TTC549 (cell line): ENCODE results near the gene SOCS3.
"Not testable (repeated sequence)": the region's sequence is repeated elsewhere in the genome, so short reads cannot be mapped to it uniquely, and the experiment has no call there.

Source experiments
- FAIRE-seq: peaks from 2 replicates; lab custom pipeline; 2012; peaks lifted over from hg19 to GRCh38; lab: Jason Lieb, UNC

SOCS3 gene

DNA sequence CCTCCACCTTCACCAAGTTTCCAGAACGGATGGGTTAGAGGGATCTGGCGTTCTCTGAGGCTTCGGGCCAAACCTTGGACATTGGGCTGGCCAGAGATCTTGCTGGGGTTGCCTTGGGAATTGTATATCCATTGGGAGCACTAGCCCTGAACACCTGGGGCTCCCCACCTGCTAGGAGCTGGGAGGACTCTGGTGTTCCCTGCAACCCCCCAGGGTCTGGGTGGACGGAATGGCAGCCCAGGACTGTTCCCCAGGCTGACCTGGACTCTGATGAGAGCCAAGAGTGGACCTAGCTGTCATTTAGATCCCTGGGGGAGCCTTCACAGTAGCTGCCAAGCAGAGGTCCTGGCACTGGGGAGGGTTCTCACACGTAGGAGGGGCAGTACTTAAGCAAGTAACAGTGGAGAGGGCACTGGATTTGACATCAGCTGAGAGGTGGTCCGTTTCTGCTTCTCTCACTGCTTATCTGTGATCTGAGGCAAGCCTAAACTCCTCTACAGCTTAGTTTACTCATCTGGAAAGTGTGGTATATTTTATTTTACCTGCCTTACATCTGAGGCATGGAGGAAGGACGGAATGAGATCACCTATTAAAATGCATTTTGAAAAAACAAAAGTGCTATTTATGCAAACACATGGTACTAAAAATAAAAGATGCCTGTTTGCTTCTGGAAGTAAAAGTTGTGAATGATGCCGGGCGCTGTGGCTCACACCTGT lies 11.7 kb downstream of the SOCS3 start:
- FAIRE-seq = no peak

DNA sequence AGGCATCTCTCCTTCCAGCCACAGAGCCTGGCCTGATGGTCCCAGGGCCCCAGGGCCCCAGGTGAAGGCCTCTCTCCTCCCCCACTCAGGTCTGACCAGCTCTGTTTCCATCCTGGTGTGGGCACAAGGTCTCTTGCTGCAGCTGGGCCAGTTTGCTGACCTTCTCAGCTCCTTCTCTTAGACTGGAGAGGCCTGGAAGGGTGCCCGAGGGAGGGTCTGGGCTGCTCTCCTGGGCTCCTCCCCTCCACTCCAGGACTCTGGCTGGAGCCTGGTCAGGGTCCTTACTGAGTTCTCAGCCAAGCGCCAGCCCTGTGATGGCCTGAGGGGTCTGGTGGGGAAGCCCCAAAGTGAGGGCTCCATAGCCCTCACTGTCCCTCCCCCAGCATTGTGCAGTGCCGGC lies 12.4 kb downstream of the SOCS3 start:
- FAIRE-seq = no peak

DNA sequence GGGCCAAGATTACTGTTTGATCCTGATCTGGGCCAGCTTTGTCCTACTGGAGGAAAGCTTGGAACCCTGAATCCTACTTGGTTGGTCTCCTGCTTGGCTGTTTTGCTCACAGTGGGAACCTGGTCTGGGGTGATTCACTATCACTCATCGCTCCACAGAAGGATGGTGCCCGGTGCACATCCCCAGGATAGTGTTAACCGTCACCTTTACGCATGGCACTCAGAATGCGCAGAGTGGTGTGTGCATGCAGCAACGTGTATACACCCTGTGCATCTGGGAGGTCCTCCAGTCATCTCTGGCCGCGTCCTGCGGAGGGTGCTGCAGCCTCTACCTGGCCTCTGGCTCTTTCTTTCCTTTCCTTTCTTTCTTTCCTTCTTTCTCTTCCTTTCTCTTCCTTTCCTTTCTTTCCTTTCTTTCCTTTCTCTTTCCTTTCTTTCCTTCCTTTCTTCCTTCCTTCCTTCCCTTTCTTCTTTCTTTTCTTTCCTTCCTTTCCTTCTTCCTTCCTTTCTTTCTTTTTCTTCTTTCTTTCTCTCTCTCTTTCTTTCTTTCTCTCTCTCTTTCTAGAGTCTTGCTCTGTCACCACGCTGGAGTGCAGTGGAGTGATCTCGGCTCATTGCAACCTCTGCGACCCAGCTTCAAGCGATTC lies 13.1 kb downstream of the SOCS3 start:
- FAIRE-seq = no peak

DNA sequence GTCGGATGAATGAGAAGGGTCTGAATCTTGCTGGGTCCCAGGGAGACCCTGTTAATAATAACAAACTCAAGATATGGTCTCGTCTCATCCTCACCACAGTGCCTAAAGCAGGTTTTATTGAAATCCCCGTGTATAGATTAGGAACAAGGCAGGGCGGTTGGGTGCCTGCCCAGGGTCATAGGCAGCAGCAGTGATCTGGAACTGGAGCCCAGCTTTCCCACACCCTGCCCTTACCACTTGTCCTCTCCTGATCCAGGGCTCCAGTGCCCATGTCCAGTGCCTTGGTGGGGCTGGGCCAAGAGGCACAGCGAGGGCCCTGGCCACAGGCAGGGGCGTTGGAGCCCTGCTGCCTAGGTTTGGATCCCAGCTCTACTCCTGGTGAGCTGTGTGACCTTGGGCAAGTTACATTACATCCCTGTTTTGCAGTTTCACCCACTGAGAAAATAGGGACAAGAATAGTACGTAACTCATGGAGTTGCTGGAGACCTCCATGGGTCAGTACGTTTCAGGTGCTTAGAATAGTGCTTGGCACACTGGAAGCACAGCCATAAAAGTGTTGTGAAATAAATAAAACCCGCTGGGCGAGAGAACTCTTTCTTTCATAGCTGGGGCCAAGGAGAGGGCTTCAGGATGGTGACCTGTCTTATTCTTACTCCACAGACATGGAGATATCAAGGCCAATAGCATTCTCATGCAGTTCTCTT lies 13.9 kb downstream of the SOCS3 start:
- no peak for FAIRE-seq

DNA sequence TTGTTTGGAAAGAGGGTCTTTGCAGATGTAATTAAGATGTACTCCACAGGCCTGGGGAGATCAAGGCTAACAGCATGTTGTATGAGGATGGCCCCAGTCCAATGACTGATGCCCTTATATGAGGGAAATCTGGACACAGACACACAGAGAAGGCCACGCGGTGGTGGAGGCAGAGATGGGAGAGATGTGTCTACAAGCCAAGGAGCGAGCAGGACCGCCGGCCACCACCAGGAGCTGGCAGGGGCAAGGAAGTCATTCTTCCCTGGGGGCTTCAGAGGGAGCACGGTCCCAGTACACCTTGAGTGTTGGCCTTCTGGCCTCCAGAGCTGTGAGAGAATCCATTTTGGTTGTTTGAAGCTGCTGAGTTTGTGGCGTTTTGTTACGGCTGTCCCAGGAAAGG lies 14.7 kb downstream of the SOCS3 start:
- no peak for FAIRE-seq

DNA sequence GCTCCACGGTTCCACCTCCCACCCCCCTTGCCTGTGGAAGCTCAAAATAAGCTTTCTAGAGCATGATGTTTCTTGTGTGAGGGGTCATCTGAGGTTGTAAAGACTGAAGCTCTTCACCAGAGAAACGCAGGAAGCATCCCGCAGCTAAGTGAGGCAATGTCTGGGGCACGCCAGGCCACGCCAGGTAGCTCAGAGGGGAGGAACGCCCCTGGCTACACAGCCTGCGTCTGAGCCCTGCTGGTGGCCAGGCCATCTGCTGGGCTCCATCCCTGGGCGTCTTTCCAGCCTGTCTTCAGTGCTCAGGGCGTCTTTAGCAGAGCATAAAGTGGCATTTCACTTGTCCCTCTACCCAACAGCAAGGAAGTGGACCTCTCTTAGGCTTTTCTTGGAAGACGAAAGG lies 15.2 kb downstream of the SOCS3 start:
- FAIRE-seq = no peak

DNA sequence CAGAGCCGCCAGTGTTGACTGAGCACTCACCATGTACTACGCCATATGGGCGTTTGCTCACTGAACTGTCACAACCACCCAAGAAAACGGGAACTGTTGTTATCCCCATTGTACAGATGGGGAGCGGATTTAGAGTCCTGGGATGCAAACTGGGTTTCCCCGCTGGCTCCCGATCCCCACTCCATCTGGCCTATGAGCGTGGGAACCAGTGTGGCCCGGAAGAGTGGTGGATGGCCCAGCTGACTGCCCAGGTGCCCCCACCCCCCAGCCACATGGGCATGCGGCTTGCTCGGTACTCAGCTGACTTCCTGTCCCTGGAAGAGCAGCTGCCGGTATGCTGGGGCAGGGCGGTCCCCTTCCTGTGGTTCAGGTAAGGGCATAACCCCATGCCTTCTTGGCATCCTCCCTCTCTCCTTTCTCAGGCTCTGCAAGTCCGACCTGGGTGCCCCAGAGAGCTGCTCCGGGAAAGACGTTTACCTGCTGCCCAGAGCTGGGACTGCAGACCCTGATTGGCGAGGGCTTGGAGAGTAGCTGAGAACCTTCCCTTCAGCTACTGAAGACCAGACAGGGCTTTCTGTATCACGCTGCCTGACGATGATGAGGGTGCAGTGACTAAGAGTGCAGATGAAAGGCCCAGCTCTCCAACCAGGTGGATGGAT lies 16.2 kb downstream of the SOCS3 start:
- FAIRE-seq = no peak

DNA sequence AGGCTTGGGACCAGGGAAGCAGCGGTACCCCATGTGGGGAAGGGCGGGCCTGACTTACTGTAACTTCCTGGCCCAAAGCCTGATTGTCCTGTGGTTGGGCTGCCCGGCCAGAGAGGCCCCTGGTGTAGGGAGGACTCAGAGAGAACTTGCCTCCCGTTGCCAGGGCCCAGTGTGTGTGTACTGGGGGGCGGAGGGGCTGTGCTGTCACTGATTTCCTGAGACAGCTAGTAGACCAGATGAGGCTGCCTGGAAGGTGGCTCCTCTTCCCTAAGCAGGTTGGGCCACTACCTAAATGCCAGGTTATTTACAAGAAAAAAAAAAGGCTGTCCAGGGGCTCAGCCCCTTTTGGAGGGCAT lies 16.7 kb downstream of the SOCS3 start:
- FAIRE-seq = no peak

DNA sequence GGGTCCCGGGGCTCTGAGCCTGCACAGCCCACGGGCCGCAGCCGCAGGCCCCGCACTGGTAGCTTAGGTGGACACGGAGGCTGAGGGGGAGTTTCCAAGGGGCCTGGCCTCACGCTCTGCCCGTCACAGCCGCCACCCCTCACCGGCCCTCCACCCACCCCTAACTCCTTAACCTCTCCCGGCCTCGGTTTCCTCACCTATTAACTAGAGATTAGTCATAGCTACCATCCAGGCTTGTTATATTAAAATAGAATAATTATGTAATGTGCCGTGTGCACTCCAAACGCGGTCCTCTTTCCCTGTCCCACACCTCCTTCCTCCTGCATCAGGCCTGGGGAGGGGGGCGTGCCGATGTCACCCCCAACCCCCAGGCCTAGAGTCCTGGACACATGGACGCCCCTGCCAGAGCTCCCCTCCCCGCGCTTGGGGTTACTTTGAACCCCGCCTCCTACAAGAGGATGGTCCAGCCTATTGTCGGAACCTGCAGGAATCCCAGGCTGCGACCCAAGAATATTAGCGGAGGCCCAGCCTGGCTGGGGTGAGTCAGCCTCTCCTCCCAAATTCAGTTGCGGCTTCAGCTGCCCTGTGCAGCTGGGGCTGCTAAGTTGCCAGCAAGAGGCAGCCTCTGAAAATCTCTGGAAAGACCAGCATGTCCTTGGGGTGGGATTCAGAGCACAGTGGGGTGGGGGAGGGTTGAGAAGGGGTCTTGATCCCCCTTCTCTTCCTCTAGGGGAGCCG lies 17.3 kb downstream of the SOCS3 start:
- FAIRE-seq = no peak

DNA sequence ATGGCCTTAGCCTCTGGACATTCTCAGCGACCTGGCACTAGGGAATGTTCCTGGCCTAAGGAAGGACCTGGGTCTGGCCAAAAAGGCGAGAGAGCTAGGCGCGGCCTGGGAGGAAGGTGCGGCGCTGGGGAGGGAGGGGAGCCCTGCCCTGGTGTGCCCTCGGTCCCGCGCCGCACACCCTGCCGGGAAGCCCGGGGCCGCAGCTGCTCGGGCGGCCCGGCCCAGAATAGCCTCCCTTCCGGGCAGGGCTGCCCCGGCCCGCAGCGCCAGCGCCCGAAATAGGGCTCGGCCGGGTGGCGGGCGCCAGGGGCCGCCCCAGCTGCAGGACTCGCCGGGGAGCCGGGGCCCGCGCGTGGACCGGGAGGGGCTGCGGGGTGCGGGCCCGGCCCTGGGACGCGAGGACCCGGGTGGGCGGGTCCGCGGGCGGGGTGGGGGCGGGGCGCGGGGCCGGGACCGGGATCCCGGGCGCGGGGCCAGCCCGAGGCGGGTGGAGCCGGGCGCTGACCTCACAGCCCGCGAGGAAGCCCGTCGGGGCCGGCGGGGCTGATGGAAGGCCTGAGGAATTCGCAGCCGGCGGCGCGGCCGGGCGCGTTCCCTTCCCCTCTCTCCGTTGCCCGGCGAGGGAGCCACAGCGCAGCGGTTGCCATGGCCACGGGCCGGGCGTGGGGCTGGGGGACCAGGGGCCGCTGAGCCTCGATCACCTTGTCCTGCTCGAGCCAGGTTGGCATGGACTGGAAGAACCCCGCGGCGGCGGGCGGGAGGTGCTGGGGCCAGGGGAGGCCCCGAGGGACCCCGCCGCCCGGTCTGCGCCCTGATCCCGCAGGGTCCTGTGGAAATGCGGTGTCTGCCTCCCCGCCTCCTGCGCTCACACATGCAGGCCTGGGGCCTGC lies 18.1 kb downstream of the SOCS3 start:
- no peak for FAIRE-seq

DNA sequence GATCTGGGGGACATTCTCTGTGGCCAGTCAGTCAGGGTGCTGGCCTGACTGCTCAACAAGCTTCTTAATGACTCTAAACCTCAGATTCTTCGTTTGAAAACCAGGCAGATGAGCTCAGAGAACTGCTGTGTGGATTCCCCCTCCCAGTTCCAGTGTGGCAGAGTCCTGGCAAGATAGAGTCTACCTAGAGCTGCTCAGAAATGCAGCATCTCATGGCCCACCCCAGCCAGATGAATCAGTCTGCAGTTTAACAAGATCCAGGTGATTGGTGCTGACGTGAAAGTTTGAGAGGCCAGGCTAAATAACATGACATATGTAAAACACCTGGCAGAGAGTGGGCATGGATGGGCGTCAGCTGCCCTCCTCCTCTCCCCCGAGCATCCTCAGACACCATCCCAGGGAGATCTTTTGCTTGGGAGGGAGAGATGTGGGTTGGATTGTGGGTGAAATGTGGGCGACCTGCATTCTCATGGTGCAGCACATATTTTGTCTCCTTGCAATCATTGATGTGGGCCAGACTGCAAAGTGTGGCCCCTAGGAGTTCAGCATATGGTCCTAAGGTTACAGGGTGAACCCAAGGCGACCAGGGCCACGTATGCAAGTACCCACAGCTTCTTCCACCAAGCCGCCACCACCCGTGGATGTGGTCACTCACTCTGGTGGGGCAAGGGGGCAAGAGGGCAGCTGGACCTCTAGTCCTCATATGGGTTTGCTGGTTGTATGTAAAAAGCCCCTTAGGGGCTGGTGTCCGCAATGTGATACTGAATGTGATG lies 19.5 kb downstream of the SOCS3 start:
- FAIRE-seq = no peak

DNA sequence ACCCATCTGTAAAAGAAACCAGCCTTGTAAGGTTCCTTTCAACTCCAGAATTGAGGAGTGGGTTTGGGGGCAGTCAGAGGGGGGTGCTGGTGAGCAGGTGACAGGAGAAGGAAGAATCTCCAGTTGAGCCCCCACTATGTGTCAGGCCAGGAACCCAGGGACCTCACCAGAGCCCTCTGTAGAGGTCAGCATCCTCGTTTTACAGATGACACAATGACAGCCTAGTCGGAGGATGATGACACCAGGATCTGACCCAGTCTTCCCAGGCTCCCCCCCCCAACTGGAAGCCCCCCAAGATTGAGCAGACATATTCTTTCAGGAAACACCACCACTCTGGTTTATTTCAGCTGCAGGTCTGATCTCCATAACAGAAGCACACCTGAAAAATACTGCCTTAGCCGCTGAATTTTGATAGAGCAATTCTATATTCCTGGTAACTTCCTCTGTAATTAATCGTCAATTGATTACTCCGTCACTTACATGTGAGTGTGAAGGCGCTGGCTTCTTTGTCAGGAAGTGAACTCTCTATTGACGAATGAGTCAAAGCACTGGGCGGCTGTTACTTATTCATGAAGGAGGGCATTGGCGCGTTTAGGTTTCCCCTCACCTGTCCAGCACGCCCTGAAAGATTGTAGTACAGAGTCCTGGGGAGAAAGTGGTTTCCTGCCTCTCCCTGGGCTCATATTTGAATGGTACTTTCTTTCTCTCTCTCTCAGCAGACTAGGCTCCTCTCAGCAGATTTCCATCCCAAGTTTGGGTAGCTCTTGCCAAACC lies 21.2 kb downstream of the SOCS3 start:
- FAIRE-seq = no peak

DNA sequence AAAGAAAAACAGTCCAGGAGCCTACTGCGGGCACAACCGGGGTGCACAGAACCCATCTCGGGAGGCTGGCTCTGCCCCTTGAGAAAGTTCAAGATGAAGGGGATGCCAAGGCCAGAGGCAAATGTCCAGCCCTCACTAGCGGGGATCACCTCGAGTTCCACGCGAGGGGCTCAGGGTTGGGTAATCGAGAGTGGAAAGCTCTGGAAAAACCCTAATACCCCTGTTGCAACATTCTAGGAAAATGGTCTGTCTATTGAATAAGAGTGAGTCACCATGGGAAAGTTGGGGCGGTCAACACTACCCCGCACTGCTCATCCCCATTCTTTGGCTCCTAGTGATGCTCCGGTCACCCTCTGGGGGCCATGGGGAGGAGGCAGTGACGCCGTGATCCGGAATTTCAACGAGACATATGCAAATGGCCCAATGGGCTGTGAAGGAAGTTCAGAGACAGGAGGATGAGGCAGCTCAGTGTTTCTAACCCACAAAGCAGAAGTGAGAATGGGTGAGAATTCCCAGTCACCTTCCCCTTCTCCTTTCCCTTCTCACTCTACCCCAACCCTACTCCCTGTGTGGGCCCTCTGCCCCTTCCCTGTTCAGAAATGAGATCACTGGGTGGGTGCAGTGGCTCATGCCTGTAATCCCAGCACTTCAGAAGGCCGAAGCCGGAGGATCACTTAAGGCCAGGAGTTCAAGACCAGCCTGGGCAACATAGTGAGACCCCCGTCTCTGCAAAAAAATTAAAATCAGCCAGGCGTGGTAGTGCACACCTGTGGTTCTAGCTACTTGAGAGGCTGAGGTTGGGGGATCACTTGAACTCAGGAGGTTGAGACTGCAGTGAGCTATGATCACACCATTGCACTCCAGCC lies 22.4 kb downstream of the SOCS3 start:
- FAIRE-seq = no peak

DNA sequence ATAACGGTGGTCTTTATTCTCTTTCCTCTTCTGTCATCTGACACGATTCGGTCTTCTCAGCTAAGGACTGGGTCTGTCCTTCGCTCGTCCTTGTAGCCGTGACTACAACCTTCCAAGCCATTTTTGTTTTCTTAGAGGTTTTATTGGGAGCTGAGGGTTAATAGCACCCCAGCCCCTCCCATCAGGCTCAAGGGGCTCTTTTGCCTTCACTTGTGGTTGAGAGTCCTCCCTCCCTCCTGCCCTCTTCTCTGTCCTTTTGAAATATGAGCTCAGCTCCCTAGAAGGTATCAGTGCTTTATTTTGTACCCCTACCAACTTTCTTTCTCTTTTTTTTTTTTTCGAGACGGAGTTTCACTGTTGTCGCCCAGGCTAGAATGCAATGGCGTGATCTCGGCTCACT lies 24.7 kb downstream of the SOCS3 start:
- FAIRE-seq = no peak

DNA sequence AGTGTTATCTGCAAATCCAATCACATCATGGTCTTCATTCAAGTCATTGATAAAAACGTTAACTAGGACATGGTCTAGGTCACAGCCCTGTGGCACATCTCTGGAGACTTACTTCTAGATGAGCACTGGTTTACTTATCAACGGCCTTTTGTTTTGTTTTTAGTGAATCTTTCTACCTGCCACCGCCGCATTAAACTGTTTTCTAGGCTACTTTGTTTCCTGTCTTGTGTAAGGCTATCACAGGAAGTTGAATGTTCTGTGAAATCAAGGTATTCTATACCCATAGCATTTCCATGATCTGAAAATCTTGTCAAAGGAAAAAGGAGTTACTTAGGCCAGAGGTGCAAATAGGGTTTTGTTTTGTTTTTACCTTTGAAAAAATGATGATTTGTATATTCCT lies 26.9 kb downstream of the SOCS3 start:
- no peak for FAIRE-seq

DNA sequence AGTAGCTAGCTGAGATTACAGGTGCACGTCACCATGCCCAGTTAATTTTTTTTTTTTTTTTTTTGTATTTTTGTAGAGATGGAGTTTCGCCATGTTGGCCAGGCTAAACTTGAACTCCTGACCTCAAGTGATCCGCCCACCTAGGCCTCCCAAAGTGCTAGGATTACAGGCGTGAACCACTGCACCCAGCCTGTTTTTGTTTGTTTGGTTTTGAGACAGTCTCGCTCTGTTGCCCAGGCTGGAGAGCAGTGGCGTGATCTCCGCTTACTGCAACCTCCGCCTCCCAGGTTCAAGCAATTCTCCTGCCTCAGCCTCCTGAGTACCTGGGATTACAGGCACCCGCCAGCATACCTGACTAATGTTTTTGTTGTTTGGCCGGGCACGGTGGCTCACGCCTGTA lies 28.5 kb downstream of the SOCS3 start:
- FAIRE-seq = not testable (repeated sequence)

DNA sequence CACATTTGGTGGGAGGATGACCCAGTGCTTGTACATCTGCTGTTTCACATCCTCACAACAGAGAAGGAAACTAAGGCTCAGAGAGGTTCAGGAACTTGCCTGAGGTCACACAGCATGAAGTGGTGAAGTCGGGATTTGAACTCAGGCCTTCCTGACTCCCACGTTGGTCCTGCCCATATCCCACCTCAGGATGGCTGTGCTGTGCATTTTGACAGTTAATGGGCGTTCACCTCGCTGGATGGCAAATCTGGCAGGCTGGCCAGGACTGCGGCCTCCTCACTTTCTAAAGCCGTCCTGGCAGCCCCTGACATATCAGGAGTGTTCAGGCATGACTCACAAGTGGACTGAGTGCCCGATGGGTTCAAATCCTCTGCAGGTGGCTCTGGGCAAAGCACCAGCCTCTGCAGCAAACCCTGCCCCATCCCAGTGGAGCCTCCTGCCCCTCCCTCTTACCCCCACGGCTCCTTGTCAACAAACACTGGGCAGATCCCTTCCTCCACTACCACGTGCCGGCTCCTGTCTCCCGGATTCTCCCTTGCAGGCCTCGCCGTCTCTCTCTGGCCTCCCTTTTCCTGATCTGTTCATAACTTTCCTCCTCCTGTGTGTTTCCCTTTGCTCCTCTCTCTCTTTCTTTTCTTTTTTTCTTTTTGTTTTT lies 29.2 kb downstream of the SOCS3 start:
- no peak for FAIRE-seq
